GM21723 (cell line): ENCODE data around the gene ID2.
A peak's percentile ranks its signal among the peaks of the same experiment; 100 is the strongest.

ENCODE experiments used
- ATAC-seq: cut with Tn5 transposase; IDR thresholded peaks from one replicate; pipeline ENCODE4 v1.9.1; 2021; ENCODE audit warnings: mild to moderate bottlenecking, moderate library complexity; ENCODE audit not compliant: unreplicated experiment

ID2 gene

DNA sequence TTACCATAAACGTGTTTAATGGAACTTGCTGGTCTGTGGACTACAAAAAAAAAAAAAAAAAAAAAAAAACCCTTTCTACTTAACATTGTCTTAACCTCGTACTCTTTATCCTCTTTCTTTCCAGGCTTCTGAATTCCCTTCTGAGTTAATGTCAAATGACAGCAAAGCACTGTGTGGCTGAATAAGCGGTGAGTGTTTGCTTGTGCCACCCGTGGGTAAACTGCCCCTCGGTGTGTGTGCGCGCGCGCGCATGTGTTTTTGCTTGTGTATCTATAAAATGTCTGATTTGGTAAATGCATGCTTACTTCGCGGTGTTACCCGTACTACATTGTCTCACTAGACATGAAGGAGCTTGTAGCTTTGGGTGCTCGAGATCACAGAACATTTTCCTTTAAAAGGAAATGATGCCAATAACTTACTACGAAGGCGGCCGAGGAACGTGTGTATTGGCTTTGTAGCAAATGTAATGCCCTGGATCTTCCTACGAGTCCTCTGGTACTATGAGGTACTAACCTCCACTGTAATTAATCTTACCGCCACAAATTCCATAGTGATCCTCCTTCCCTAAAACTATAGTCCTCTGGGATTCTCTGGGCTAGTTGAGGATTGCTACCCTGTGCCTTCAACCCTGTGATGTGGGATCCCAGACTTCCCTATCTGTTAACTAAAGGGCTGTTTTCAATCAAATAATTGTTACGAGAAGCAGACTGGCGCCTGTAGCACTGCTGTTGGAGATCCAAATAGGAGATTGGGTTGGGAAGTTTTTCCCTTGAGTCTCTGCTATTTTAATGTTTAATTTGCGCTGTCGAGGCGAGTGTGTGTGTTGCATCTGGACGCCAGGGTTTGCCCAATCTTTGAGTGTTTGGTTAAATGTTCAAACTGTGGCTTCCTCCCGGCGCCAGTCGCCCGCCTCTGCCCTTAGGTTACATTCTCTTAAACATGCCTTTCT, 1.1 kb downstream of the ID2 start:
- no peak for ATAC-seq

GRCh38 chr2:8684540-8684877, 2.7 kb downstream of the ID2 start:
- no peak for ATAC-seq

DNA sequence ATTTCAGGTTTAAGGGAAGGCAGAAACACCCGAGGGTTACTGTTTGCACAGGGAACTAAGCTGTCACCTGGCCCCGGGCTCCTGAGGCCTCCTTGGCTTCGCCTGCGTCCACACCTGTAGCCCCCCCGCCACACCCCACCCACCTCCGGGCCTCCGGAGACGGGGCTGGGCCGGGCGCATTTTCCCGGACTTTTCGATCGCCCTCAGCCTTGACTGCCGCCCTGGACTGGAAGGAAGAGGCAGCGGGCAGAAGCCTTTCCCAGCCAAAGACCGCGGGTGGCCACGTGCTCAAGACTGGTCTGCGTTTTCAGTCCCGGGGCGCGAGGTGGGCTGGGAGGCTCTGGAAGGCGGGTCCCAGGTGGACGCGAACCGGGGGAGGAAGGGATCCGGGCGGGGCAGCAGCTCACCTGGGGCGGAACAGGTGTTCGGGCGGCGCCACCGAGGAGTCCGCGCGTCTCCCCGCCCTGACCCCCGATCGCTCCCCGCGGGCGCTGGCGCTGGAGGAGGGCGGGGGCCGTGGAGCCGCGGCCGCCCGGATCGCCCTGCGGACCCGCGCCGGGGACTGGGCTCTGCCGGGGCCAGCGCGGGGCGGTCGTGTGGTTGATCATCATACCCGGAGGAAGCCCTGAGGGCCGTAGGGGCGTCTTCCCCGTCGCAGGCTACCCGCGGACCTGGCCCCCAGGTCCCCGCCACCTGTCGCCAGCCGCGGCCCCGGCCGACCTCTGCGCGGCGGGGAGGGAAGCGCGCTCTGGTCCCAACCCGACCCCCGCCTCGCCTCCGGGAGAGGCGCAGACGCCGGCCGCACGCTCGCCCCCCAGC, 3.2 kb downstream of the ID2 start:
- no peak for ATAC-seq

GRCh38 chr2:8685697-8686358, 4.0 kb downstream of the ID2 start:
- peak; percentile 31 for ATAC-seq

DNA sequence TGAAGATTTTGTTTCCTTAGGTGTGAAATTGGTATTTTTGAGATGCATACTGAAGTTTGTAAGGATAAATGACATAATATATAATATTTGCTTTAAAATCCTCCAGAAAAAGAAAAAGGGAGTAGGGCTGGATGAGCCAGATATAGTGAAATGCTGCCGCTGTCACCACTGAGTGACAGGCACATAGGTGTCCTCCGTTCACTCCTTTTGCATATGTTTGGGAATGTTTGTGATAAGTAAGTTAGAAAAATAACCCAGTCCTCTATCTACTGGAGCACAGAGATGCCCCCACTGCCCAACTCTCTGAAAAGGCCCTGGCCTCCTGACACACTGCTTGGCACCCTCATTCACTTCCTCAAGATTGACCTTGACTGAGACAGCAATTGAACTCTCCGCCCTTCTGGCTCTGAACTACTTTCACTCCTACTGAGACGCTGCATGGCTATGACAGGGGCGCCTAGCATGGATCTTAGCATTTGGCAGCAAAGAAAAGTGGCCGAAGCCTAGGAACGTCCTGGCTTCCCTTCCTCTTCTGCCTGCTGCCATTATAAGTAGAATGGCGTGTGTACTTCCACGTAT, 10.1 kb downstream of the ID2 start:
- ATAC-seq = no peak

DNA sequence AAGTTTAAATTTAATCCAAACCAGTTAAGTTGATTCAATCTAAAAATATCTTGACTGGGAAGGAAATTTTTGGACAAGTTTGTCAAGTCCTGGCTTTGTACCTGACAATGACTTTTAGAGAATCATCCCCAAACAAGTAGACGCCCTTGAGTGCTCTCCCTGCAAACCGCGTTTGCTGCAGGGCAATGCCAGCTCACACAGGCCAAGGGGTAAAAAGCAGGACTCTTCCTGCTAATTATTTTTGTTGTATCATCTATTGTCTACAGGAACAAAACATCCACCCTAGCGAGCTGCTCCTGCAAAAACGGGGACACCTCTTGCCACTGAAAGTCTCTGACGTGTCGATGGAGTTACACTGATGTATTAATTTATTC, 10.9 kb downstream of the ID2 start:
- ATAC-seq = no peak

DNA sequence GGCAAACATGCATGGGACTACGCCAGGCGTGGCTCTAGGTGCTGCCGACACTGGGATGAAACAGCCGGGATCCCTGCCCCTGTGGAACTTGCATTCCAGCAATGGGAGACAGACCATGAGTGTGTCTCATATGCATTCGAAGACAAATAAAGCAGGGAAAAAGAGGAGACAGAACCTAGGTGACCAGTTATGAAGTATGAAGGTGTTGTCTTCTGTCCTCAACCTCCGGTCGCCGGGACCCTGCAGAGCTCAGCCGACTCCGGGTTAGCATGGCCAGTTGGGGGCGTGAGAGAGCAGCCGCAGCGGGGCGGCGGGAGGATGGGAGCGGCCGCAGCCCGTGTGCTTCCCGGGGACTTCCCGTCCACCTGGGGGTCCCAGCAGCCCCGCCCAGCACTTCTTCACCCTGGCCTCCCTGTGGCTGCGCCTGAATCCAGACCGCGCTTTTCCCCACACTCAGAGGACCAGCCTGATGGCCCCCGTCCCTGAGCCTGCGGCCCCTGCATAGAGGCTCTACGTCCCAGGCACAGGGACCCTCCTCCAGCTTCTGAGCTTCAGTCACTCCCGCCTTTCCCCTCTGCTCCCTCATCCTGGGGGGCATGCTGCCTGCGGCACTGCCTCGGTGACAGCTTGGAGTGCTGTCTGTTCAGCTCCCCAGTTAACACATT, 11.4 kb downstream of the ID2 start:
- no peak for ATAC-seq

DNA sequence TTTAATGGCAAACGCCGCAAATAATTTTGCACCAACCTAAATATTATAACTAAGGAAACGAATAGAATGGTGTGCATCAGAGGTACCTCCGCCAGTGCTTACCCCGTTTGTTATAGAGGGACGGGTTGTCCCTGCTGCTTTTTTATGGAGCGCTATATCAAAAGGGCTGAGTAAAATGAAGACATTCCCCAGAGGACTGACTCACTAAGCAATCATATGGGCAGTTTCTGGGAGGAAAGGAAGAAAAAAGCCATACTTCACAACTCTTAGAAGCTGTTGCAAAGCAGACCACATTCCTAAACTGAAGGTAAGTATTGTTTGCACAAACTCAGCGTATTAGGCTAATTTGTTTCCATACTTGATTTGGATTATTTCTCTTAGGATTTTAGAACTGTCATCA, 12.9 kb downstream of the ID2 start:
- ATAC-seq = no peak

- ATAC-seq = no peak
These were observed 15.3 kb downstream of the ID2 start for GRCh38 chr2:8697190-8697589.

DNA sequence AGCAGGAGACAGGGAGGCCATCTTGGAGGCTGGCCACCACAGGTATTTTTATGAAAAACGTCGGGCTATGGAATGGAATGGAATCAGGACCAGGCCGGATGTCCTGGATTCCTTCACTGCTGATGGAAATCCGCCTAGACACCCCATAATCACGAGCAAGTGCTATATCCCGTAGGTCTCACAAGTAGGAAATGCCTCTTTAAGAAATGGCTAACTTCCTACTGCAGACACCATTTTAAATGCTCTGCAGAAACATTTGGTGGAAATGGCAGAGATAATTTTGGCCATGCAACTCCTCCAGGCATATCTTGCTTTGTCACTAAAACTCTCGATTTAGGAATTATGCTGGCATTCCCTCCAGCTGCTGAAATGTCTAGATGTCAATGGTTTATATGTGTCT, 18.0 kb downstream of the ID2 start:
- ATAC-seq = no peak

GRCh38 chr2:8701681-8702379, 20.0 kb downstream of the ID2 start:
- ATAC-seq = no peak

DNA sequence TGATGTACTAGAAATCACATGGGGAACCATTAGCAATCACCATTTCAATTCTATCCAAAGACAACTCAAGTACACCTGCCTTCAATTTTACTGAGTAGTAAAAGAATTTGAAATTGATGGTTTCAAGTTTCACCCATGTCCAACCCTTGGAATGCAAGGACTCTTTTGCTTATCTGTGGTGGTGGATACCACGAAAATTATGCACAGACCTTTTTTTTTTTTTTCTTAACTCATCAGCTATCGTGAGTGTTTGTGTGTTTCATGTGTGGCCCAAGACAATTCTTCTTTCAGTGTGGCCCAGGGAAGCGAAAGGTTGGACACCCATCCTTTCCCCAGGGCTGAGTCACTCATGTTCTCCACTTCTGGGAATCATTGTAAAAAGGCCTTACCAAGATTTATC, 23.1 kb downstream of the ID2 start:
- no peak for ATAC-seq

DNA sequence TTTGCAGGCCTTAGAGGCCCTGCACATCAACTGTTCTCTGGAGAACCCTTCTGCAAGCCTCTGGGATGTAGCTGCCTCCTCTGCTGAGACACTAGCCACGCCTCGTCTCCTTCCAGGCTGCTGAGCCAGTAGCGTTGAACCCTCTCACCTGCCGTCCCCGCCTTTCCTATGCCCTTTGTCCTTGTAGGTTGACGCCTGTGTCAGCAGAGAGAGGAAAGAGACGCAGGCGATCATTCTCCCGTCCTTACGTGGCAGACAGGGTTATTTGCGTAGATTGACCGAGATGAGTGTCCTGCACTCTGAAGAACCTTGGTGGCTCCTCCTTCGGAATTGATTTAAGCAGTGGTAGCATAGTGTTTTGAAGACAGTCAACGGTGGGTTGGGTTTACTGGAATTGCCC, 27.8 kb downstream of the ID2 start:
- ATAC-seq = no peak

DNA sequence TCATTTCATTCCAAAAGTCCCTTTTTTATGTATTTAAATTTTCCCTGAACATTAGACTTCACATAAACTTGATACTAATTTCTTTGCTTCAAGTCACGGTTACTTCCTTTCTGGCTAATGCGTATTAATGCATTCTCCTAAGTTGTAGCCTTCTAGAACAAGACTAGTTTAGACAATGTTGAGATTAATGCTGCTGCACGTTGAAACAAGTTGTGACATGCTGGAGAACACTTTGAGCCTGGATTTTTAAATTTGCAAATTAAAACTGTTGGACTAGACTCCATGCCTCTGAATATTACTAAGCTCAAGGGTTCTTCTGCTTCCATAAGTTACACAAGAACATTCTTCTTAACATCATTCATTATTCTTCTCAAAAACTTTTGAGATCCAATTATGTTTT, 29.1 kb downstream of the ID2 start:
- no peak for ATAC-seq

DNA sequence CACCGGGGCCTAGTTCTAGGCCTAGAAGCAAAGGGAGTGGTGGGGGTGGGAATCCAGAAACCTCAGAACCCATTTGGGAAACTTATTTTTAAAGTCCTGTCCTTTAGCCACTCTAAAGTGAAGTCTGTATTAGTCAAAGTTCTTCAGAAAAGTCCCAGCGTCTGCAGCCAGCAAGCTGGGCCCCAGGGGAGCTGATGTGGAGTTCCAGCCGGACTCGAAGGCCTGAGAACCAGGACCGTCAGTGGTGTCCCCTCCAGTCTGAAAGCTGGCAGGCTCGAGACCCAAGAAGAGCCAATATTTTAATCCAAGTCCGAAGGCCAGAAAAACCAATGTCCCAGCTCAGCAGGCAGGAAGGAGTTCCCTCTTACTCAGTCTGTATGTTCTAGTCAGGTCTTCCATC, 32.4 kb downstream of the ID2 start:
- no peak for ATAC-seq

DNA sequence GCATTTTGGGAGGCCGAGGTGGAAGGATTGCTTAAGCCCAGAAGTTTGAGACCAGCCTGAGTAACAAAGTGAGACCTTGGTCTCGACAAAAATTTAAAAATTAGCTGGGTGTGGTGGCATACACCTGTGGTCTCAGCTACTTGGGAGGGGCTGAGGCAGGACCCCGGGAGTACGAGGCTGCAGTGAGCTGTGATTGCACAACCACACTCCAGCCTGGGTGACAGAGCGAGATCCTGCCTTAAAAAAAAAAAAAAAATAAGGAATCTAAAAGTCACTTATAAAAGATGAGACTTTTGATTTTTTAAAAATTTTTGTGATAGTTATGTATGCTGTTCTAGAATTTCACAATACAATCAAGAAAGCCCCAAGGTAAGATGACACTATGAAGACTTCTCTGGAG, 33.1 kb downstream of the ID2 start:
- no peak for ATAC-seq

DNA sequence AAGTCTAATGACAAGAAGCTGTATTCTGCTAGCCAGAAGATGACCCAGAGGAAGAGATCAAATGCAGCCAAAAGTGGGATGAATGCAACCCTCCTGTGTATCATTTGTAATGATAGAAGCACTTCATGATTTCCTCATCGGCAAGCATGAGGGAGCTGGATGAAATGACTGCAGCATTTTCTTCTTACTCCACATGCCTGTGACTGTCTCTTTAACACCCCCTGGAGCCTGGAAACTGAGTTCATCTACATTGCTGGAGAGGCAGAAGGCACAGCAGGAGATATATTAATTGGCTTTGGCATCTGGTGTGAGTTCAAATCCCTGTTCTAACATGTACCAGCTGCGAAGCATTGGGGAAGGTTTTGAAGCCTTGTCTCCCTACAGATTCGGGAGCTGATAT, 37.7 kb downstream of the ID2 start:
- no peak for ATAC-seq

GRCh38 chr2:8720741-8721140, 38.9 kb downstream of the ID2 start:
- ATAC-seq = no peak

DNA sequence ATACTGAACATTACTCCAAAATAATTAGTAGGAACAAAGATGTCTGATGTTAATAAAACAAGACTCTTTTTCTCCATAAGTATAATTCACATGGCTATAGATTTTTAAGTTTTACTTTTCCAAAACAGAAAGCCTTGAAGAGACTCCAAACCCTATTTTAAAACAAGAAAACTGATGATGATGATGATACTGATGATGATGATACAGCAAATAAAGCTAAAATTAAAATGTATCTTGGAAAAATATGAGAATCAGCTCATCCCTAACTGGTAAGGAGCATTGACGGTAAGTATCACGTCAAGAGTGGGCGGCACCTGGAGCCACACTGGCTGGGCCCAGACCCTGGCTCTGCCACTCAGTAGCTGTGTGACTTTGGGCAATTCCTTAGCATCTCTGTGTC, 39.6 kb downstream of the ID2 start:
- ATAC-seq = no peak

GRCh38 chr2:8722986-8723385, 41.1 kb downstream of the ID2 start:
- no peak for ATAC-seq
